ENCODE measurements around the gene OTULINL.

OTULINL gene

GRCh38 chr5:14591548-14591947 lies 10.0 kb downstream of the OTULINL start:
- TF ChIP-seq, protein P1, sequence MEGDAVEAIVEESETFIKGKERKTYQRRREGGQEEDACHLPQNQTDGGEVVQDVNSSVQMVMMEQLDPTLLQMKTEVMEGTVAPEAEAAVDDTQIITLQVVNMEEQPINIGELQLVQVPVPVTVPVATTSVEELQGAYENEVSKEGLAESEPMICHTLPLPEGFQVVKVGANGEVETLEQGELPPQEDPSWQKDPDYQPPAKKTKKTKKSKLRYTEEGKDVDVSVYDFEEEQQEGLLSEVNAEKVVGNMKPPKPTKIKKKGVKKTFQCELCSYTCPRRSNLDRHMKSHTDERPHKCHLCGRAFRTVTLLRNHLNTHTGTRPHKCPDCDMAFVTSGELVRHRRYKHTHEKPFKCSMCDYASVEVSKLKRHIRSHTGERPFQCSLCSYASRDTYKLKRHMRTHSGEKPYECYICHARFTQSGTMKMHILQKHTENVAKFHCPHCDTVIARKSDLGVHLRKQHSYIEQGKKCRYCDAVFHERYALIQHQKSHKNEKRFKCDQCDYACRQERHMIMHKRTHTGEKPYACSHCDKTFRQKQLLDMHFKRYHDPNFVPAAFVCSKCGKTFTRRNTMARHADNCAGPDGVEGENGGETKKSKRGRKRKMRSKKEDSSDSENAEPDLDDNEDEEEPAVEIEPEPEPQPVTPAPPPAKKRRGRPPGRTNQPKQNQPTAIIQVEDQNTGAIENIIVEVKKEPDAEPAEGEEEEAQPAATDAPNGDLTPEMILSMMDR (IDR thresholded peaks at IDR 0.05; ENCODE audit: insufficient read depth, low read length, poor library complexity, severe bottlenecking) = no peak
- no peak for TF ChIP-seq EZH2phosphoT487 (conservative IDR thresholded peaks at IDR 0.05; ENCODE audit: low read length)
- Histone ChIP-seq H3K4me3 (ENCODE audit: insufficient read depth, low read length, poor library complexity, severe bottlenecking) (no peak overlapping the region), H3K9ac (ENCODE audit: low read length) (no peak overlapping the region), H3K9me2 (replicated peaks; ENCODE audit: insufficient read depth, low read length) (no peaks in the 10 kb centered on the region), H3F3A (ENCODE audit: insufficient read depth) (no peaks in the 10 kb centered on the region), H3K4me2 (ENCODE audit: low read depth, low read length, poor library complexity, severe bottlenecking) (no peak overlapping the region), H3K27me3 (ENCODE audit: low read length) (no peaks in the 10 kb centered on the region), H3K9me3 (ENCODE audit: insufficient read depth, low read length) (no peaks in the 10 kb centered on the region), H3K27ac (ENCODE audit: low read depth, low read length) (no peak overlapping the region), H3K36me3 (ENCODE audit: low read length) (no peaks in the 10 kb centered on the region), H2AFZ (ENCODE audit: low read depth, low read length, severe bottlenecking) (no peak overlapping the region), H3K79me2 (ENCODE audit: insufficient read depth, low read length) (no peaks in the 10 kb centered on the region), H4K20me1 (ENCODE audit: low read depth, low read length) (no peaks in the 10 kb centered on the region)

- no peak for TF ChIP-seq EZH2phosphoT487 (conservative IDR thresholded peaks at IDR 0.05; ENCODE audit: low read length)
- TF ChIP-seq, protein P1 (IDR thresholded peaks at IDR 0.05; ENCODE audit: insufficient read depth, low read length, poor library complexity, severe bottlenecking) = no peak
- Histone ChIP-seq H3K9me2 (replicated peaks; ENCODE audit: insufficient read depth, low read length) (no peaks in the 10 kb centered on the region), H3K27me3 (ENCODE audit: low read length) (no peaks in the 10 kb centered on the region), H3K4me2 (ENCODE audit: low read depth, low read length, poor library complexity, severe bottlenecking) (no peak overlapping the region), H3K4me3 (ENCODE audit: insufficient read depth, low read length, poor library complexity, severe bottlenecking) (no peak overlapping the region), H3K9me3 (ENCODE audit: insufficient read depth, low read length) (no peaks in the 10 kb centered on the region), H3K9ac (ENCODE audit: low read length) (no peak overlapping the region), H4K20me1 (ENCODE audit: low read depth, low read length) (no peaks in the 10 kb centered on the region), H3K27ac (ENCODE audit: low read depth, low read length) (no peak overlapping the region), H3K79me2 (ENCODE audit: insufficient read depth, low read length) (no peaks in the 10 kb centered on the region), H3K36me3 (ENCODE audit: low read length) (no peaks in the 10 kb centered on the region), H2AFZ (ENCODE audit: low read depth, low read length, severe bottlenecking) (no peak overlapping the region), H3F3A (ENCODE audit: insufficient read depth) (no peaks in the 10 kb centered on the region)
These were observed 11.9 kb downstream of the OTULINL start for GRCh38 chr5:14593326-14594021.

- no peak overlapping the region for H3K9ac ChIP-seq (ENCODE audit: low read length)
- H3K27ac ChIP-seq (ENCODE audit: low read depth, low read length) = no peak overlapping the region
- H3K9me2 ChIP-seq (replicated peaks; ENCODE audit: insufficient read depth, low read length) = no peaks in the 10 kb centered on the region
- no peaks in the 10 kb centered on the region for H3K79me2 ChIP-seq (ENCODE audit: insufficient read depth, low read length)
- H3K9me3 ChIP-seq (ENCODE audit: insufficient read depth, low read length) = no peaks in the 10 kb centered on the region
- no peak for TF ChIP-seq EZH2phosphoT487 (conservative IDR thresholded peaks at IDR 0.05; ENCODE audit: low read length)
- TF ChIP-seq, protein P1 (IDR thresholded peaks at IDR 0.05; ENCODE audit: insufficient read depth, low read length, poor library complexity, severe bottlenecking) = no peak
- H3K27me3 ChIP-seq (ENCODE audit: low read length) = no peaks in the 10 kb centered on the region
- H2AFZ ChIP-seq (ENCODE audit: low read depth, low read length, severe bottlenecking) = no peak overlapping the region
- H3F3A ChIP-seq (ENCODE audit: insufficient read depth) = no peaks in the 10 kb centered on the region
- H3K4me3 ChIP-seq (ENCODE audit: insufficient read depth, low read length, poor library complexity, severe bottlenecking) = no peak overlapping the region
- no peaks in the 10 kb centered on the region for H4K20me1 ChIP-seq (ENCODE audit: low read depth, low read length)
- no peaks in the 10 kb centered on the region for H3K36me3 ChIP-seq (ENCODE audit: low read length)
- no peak overlapping the region for H3K4me2 ChIP-seq (ENCODE audit: low read depth, low read length, poor library complexity, severe bottlenecking)
These were observed 12.9 kb downstream of the OTULINL start for GRCh38 chr5:14594378-14595074.

Data from SU-DHL-6 (cell line).